ENCODE data around the gene ABCG4. TPM values are rescaled to one million over a fixed set of nuclear protein-coding genes. Genes with fewer than 3 reads are reported as not detected.

Gene ABCG4
- total and polyA plus RNA-seq, 9 of the 15 experiments (the other 6 are each of a cell fraction or from before 2014, with no cell fraction given), result 0.03 to 0.11 (median 0.07) TPM; not detected in 4

- ATAC-seq (no peak), FAIRE-seq (no peak), DNase-seq (ENCODE audit: extremely low read depth in 1 of 4, low spot score in 3 of 4) (no peak)
- peak overlapping the region; percentile 22; the same call in 1 of the 3 replicates for H3K27ac ChIP-seq (ENCODE audit: extremely low read depth, low read depth, low read length)
- POLR2A ChIA-PET, result interaction anchor here (0.5 to 1.9 kb wide), 8 partner anchors 9 to 349 kb away, joined by 3 to 5 read pairs (median 4); no protein-coding TSS in a partner anchor
- WGBS (ENCODE audit: insufficient coverage, low coverage, missing lambda C conversion rate), result 51% methylated on average over 6 of the region's 6 CpGs
- CTCF ChIA-PET (ENCODE audit: low intra/inter-chr PET ratio), result no interaction called here
- peak overlapping the region; percentile 14; the same call in 1 of the 2 replicates for H3K4me2 ChIP-seq (ENCODE audit: insufficient read depth, low read length)
- H3K79me2 ChIP-seq (ENCODE audit: control insufficient read depth, insufficient read depth, low read length), result no peaks in the 10 kb centered on the region
- no peak overlapping the region for H3K4me3 ChIP-seq
- no peaks in the 10 kb centered on the region for H3K9me3 ChIP-seq (replicated peaks; ENCODE audit: control insufficient read depth, insufficient read depth, low read depth, low read length)
- H3K9me1 ChIP-seq (ENCODE audit: control insufficient read depth, insufficient read depth, low read length), result no peaks in the 10 kb centered on the region
- in situ Hi-C loops (cut with MboI), result no loop called here
- H3K36me3 ChIP-seq (ENCODE audit: control insufficient read depth, insufficient read depth, low read length), result no peaks in the 10 kb centered on the region
- no TSS peak for BruUV-seq (replicated peaks)
- H3K4me1 ChIP-seq (replicated peaks in 1 of 2; ENCODE audit: control insufficient read depth in 2 of 2, insufficient read depth in 2 of 2, low read length in 2 of 2), result peaks cover 13 to 25% of the 10 kb centered on the region in 2 experiments
- H3K9ac ChIP-seq (ENCODE audit: insufficient read depth in 1 of 2, low read depth in 2 of 2, low read length in 2 of 2), result peak overlapping the region in 1 of 2 experiments; percentile 14; a peak in 2 of 4 replicates
- intact Hi-C loops (cut with micrococcal nuclease), result no loop called here
- peaks cover 0 to 5% of the 10 kb centered on the region in 2 experiments; a peak in 1 of 5 replicates for H3K27me3 ChIP-seq (ENCODE audit: control insufficient read depth in 2 of 2, insufficient read depth in 2 of 2, low read length in 2 of 2)
- peak overlapping the region; percentile 65; the same call in 1 of the 2 replicates for H2AFZ ChIP-seq (ENCODE audit: low read depth, low read length)
- H4K20me1 ChIP-seq (replicated peaks; ENCODE audit: control insufficient read depth, insufficient read depth, low read length), result no peaks in the 10 kb centered on the region
- TF ChIP-seq, protein P1, sequence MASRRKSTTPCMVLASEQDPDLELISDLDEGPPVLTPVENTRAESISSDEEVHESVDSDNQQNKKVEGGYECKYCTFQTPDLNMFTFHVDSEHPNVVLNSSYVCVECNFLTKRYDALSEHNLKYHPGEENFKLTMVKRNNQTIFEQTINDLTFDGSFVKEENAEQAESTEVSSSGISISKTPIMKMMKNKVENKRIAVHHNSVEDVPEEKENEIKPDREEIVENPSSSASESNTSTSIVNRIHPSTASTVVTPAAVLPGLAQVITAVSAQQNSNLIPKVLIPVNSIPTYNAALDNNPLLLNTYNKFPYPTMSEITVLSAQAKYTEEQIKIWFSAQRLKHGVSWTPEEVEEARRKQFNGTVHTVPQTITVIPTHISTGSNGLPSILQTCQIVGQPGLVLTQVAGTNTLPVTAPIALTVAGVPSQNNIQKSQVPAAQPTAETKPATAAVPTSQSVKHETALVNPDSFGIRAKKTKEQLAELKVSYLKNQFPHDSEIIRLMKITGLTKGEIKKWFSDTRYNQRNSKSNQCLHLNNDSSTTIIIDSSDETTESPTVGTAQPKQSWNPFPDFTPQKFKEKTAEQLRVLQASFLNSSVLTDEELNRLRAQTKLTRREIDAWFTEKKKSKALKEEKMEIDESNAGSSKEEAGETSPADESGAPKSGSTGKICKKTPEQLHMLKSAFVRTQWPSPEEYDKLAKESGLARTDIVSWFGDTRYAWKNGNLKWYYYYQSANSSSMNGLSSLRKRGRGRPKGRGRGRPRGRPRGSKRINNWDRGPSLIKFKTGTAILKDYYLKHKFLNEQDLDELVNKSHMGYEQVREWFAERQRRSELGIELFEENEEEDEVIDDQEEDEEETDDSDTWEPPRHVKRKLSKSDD (conservative IDR thresholded peaks at IDR 0.05; ENCODE audit: low read length), result no peak
- TF ChIP-seq SMARCA5 (IDR thresholded peaks at IDR 0.05) (no peak), SOX6 (IDR thresholded peaks at IDR 0.05) (no peak), ZNF79 (CRISPR knock-in tag; IDR thresholded peaks at IDR 0.05; ENCODE audit: low read depth) (no peak), SMAD2 (IDR thresholded peaks at IDR 0.05; ENCODE audit: low read depth, low read length) (no peak), CBX3 (IDR thresholded peaks at IDR 0.05; ENCODE audit: borderline replicate concordance in 1 of 2, low read length in 2 of 2) (no peak), HLTF (IDR thresholded peaks at IDR 0.05) (no peak), ZNF121 (CRISPR knock-in tag; conservative IDR thresholded peaks at IDR 0.05) (peak; percentile 89), ZNF165 (CRISPR knock-in tag; IDR thresholded peaks at IDR 0.05; ENCODE audit: borderline replicate concordance) (no peak), ZC3H11A (IDR thresholded peaks at IDR 0.05; ENCODE audit: low read depth, low read length) (no peak), KAT2B (IDR thresholded peaks at IDR 0.05; ENCODE audit: low read depth, low read length) (no peak), ZNF584 (CRISPR knock-in tag; IDR thresholded peaks at IDR 0.05; ENCODE audit: low read depth) (no peak), SFPQ (IDR thresholded peaks at IDR 0.05; ENCODE audit: low read depth, low read length) (no peak), NR3C1 (CRISPR knock-in tag; IDR thresholded peaks at IDR 0.05) (no peak)
- TF ChIP-seq, protein P2, sequence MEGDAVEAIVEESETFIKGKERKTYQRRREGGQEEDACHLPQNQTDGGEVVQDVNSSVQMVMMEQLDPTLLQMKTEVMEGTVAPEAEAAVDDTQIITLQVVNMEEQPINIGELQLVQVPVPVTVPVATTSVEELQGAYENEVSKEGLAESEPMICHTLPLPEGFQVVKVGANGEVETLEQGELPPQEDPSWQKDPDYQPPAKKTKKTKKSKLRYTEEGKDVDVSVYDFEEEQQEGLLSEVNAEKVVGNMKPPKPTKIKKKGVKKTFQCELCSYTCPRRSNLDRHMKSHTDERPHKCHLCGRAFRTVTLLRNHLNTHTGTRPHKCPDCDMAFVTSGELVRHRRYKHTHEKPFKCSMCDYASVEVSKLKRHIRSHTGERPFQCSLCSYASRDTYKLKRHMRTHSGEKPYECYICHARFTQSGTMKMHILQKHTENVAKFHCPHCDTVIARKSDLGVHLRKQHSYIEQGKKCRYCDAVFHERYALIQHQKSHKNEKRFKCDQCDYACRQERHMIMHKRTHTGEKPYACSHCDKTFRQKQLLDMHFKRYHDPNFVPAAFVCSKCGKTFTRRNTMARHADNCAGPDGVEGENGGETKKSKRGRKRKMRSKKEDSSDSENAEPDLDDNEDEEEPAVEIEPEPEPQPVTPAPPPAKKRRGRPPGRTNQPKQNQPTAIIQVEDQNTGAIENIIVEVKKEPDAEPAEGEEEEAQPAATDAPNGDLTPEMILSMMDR (IDR thresholded peaks at IDR 0.05 in 2 of 3, conservative IDR thresholded peaks at IDR 0.05 in 1 of 3; ENCODE audit: insufficient read depth in 2 of 3, low read depth in 1 of 3, low read length in 3 of 3), result no peak
Measured at GRCh38 chr11:119180729-119181676, 32.2 kb downstream of the ABCG4 start.
